ENCODE measurements around the gene PREB. TPM values are rescaled to one million over a fixed set of nuclear protein-coding genes. Genes with fewer than 3 reads are reported as not detected.

PREB gene
- total and polyA plus RNA-seq, 2 of the 13 experiments (the other 11 are each of a cell fraction or from before 2014, with no cell fraction given), result 112 to 192 TPM

GRCh38 chr2:27147935-27148334 lies 13.5 kb upstream of the PREB start (continued):
- TF ChIP-seq ZNF318 (CRISPR knock-in tag; IDR thresholded peaks at IDR 0.05) (no peak), HBP1 (CRISPR knock-in tag; IDR thresholded peaks at IDR 0.05; ENCODE audit: low read depth) (no peak), ZSCAN29 (CRISPR knock-in tag; conservative IDR thresholded peaks at IDR 0.05) (no peak), POLR2A (IDR thresholded peaks at IDR 0.05; ENCODE audit: insufficient read depth in 1 of 2, low read depth in 2 of 2, low read length in 2 of 2) (no peak), SRSF9 (IDR thresholded peaks at IDR 0.05; ENCODE audit: borderline replicate concordance, insufficient read depth, low read depth, low read length, poor library complexity, severe bottlenecking) (no peak), MXI1 (IDR thresholded peaks at IDR 0.05; ENCODE audit: borderline replicate concordance, low read depth, low read length) (no peak), TBX2 (CRISPR knock-in tag; IDR thresholded peaks at IDR 0.05; ENCODE audit: borderline replicate concordance) (no peak), CBX5 (CRISPR knock-in tag; IDR thresholded peaks at IDR 0.05; ENCODE audit: borderline replicate concordance) (no peak), GLMP (CRISPR knock-in tag; IDR thresholded peaks at IDR 0.05; ENCODE audit: borderline replicate concordance) (no peak), ARNT2 (CRISPR knock-in tag; IDR thresholded peaks at IDR 0.05; ENCODE audit: low read depth) (no peak), ZNF280D (CRISPR knock-in tag; IDR thresholded peaks at IDR 0.05) (no peak), MTF2 (CRISPR knock-in tag; IDR thresholded peaks at IDR 0.05; ENCODE audit: borderline replicate concordance) (no peak), ZNF136 (CRISPR knock-in tag; IDR thresholded peaks at IDR 0.05; ENCODE audit: low read depth) (no peak)

Data from HepG2 (cell line).